ENCODE results near the gene PRR16.
"Not testable (repeated sequence)": the region's sequence is repeated elsewhere in the genome, so short reads cannot be mapped to it uniquely, and the experiment has no call there.

Gene PRR16

GRCh38 chr5:120655828-120656435 is 191.8 kb downstream of the PRR16 start:
- DNase-seq (ENCODE audit: low read depth): no peak

DNA sequence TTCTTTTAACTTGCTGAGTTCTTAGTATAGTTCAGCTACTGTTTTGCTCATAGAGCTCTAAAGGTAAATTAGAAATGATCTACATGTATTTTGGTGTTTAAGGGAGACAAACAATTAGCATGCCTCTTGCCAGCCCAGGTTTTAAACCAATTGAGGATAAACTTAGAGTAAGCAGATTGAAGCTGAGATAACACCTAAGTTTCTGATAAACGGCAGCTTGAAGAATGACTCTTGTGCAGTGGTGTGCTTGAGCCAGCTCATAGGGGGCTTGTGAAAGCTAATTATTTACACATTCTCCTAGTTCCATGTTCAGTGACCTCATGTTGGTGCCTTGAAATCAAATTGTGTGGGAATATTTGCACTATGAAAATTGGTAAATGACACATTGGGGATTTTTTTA is 193.0 kb downstream of the PRR16 start:
- no peak for DNase-seq (ENCODE audit: low read depth)

DNA sequence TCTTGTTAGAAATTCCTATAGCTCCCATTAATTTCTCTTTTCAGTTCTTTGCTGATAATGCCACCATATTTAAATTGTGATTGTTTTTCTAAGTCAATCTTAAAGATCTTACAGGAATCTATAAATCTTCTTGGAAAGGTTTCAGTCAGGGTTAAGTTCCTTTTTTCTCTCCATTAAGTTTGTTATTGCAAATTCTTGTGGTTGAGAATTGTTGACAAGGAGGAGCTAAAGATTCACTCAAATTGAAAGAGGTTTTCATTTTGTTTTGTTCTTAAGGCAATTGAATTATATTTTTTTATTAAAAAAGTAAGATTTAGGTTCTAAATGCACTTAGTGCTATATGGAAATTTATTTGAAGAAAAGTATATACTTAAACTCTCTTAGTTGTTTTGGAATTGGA is 213.4 kb downstream of the PRR16 start:
- no peak for DNase-seq (ENCODE audit: low read depth)

DNA sequence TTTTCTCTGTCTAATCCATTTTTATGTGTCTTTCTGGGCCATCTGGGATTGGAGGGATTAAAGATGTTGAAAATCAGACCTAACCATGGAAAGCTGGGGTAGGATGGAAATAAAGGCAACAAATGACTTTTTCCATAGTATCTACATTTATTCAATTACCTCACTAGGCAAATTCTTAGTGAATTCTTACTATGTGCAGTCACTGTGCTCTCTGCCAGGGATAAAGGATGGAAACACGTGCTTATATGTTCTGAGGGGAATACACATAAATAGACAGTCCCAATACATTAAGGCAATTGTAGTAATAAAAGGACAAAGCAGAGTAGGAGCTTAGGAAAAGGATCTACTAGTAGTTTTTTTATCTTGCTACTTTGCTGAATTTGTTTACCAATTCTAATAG is 214.2 kb downstream of the PRR16 start:
- no peak for DNase-seq (ENCODE audit: low read depth)

GRCh38 chr5:120682851-120683250 is 218.8 kb downstream of the PRR16 start:
- no peak for DNase-seq (ENCODE audit: low read depth)

DNA sequence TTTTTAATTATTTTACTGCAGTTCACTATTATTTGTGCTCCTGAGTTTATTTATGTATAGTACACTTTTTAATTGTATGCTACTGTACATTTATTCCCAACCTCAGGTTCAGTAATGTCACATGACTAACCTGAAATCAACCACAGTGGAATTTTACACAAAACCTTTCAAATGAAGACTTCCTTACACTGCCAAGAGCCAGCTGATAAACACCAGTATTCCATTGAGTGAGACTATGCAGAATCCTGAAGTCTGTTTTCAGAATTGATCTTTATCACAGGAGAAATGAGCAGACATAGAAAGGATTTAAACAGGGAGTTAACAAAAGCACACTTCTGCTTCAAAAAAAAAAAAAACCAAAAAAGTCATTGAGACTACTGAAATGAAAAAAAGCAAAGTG is 219.5 kb downstream of the PRR16 start:
- no peak for DNase-seq (ENCODE audit: low read depth)

DNA sequence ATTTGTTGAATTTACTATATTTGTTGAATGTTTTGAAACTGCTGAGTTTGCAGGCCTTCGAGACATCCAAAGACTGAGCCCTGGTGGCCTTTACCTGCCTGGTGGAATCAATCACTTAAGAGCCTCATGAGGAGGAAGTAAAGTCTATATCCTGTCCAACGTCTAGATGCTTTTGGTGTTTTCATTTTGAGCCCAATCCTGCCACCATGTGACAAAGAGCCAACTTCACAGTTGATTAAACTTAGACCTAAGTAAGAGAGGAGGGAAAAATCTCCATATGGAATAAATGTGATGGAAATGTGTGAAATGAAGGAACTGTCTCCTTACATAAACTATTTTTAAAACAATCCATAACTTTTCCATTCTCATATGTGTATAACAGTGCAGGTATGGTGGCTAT is 220.1 kb downstream of the PRR16 start:
- DNase-seq (ENCODE audit: low read depth): no peak

DNA sequence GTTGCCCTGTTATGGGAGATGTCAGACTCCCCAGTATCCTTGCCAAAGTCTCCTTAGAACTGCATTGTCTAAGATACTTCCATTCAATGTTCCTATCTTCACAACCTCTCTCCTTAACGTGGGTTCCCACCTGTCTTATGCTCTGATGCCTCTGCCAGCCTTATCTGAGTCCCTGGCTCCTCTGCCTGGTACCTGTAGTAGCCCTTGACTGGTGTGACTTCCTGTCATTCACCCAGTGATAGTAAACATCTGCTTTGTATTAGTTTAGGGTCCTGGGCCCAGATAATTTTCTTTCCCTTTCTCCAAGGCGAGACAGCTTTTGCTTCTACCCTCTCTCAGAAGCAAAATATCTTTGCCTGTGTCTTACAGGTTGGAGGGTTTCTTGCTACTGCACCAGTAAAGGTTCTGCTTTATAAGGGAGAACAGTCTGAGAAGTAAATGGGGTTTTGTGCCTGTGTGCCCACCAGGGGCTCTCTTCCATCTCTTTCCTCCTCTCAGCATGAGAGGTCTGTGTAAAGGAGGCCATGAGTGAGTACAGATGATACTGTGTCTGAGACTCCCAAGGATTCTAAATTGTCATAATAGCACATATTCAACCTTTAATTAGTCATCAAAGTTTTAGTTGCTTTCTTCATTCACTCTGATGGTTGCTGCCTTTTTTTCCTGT is 220.8 kb downstream of the PRR16 start:
- no peak for DNase-seq (ENCODE audit: low read depth)

GRCh38 chr5:120690621-120691407 is 226.7 kb downstream of the PRR16 start:
- DNase-seq (ENCODE audit: low read depth): no peak

DNA sequence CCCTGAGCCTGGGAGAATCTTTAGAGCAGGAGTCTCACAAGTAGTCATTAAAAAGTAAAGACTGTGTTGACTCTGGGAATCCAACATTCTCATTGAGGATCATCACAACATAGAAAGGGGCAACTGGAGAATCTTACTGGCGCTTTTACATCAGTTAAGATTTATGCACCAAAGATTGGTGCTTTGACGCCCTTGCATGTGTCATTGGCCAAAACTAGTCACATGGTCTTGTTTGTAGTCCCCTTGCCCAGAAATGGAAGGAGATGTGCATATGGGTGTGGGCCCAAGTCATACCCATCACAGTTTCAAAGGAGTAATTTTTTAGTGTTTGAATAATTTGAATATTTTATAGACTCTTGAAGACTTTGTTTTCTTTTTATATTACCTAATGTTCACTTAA is 228.2 kb downstream of the PRR16 start:
- no peak for DNase-seq (ENCODE audit: low read depth)

DNA sequence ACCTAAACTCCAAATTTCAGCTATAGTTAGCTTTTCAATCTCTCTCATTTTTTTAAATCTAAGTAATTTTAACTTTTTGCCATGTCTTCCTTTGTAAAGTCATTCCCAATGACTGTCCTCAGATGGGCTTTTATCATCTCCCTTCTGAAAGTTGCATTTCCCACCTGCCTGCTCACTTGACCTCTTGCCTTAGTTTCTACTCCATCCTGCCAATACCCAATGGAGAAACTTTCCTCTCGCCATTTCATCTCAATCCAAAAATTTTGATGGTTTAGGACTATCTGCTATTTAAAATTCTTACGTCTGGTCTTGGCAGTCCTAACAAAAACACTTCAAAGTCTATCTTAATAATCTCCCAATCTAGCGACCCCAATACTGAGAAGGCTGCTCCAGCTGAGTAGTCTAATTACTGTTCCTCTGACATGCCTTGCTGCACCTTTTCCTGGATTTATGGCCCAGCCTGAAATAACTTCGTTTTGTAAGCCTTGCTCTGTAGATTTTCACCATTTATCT is 231.3 kb downstream of the PRR16 start:
- no peak for DNase-seq (ENCODE audit: low read depth)

DNA sequence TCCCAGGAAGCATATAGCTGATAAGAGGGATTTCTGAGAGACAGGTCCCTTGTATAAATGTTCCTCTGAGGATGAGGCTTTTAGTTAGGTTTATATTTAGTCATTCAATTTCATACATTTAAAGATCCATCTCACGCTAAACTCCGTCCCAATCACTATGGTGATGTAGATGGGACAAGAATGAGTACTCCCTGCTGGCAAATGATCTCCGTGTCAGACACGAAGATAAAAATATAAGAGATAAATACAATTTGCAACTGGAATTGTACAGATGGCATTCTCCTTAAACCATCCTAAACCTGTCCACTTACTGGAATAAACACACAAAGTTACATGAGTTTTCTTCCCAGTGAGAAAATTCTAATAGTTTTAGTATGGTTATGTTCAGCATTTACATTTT is 233.0 kb downstream of the PRR16 start:
- no peak for DNase-seq (ENCODE audit: low read depth)

DNA sequence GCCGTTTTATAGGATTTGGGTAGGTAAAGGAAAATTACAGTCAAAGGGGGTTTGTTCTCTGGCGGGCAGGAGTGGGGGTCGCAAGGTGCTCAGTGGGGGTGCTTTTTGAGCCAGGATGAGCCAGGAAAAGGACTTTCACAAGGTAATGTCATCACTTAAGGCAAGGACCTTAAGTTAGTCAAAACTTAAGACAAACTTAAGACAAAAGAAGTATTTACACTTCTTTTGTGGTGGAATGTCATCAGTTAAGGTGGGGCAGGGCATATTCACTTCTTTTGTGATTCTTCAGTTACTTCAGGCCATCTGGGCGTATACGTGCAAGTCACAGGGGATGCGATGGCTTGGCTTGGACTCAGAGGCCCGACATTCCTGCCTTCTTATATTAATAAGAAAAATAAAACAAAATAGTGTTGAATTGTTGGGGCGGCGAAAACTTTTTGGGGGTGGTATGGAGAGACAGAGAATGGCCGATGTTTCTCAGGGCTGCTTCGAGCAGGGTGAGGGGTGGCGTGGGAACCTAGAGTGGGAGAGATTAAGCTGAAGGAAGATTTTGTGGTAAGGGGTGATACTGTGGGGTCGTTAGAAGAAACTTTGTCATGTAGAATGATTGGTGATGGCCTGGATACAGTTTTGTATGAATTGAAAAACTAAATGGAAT is 233.7 kb downstream of the PRR16 start:
- not testable (repeated sequence) for DNase-seq (ENCODE audit: low read depth)

- not testable (repeated sequence) for DNase-seq (ENCODE audit: low read depth)
Measured at GRCh38 chr5:120700653-120701052, 236.6 kb downstream of the PRR16 start.

DNA sequence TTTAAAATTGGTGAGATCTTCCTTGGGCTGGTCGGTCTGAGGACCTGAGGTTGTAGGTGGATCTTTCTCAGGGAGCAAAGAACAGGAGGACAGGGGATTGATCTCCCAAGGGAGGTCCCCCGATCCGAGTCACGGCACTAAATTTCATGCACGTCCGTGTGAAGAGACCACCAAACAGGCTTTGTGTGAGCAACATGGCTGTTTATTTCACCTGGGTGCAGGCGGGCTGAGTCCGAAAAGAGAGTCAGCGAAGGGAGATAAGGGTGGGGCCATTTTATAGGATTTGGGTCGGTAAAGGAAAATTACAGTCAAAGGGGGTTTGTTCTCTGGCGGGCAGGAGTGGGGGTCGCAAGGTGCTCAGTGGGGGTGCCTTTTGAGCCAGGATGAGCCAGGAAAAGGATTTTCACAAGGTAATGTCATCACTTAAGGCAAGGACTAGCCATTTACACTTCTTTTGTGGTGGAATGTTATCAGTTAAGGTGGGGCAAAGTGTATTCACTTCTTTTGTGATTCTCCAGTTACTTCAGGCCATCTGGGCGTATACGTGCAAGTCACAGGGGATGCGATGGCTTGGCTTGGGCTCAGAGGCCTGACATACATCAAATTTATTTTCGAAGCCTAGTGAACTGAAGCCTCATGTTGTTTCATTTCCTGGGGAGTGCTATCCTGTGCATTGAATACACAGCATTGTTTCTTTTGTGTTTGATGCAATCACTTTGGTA is 238.9 kb downstream of the PRR16 start:
- DNase-seq (ENCODE audit: low read depth): not testable (repeated sequence)

- DNase-seq (ENCODE audit: low read depth): no peak
Measured at GRCh38 chr5:120703918-120704587, 240.0 kb downstream of the PRR16 start.

- DNase-seq (ENCODE audit: low read depth): no peak
Measured at GRCh38 chr5:120706877-120707276, 242.8 kb downstream of the PRR16 start.

DNA sequence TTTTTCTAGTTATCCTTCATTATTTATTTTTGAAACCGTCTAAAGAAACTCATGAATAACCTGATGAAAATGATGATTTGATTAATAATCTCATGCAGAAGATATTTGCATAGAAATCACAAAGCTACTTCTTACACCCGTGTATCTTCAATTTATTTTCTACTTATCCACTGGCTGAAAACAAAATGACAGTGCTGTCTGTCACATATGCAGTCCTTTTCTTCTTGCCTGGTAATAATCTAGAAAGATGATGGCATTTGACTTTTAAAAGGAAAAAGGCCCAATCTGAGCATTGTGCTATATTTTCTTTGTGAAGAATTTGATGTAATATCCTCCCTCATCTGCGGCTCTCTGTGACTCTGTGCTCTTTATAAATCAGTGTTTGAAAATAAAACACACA is 253.3 kb downstream of the PRR16 start:
- no peak for DNase-seq (ENCODE audit: low read depth)

DNA sequence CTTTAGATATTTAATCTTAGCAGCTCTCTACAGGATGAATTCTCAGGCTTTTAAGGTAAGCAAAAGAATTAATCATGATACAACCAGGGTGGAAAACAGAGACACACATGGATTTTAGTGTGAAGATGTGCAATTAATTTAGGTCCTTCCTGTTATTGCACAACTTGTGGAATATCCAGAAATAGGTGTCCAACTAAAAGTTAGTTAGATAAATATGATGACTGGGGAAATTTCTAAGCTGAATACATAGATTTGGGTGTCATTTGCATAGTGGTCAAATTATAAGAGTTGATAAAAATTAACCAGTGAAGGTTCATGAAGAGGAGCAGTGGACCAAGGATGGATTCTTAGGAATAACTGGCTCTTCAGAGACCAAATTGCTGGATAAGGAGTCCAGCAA is 266.1 kb downstream of the PRR16 start:
- no peak for DNase-seq (ENCODE audit: low read depth)

DNA sequence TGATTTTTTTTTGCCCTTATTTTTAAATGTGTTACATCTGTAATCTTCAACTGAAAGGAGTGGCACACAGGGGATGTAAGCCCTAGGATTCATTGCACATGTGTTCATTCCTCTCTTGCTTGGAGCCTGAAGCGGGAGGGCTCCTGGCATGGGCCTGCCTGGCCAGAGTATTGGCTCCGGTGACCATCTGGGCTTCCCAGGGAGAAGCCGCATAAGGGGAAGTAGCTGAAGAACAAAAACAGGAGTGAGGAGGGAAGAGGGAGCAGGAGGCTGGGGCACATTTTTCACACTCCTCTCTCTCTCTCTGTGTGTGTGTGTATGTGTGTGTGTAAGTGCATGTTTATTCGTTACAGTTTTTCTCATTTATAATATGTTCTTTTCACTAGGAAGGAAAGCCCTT is 269.9 kb downstream of the PRR16 start:
- DNase-seq (ENCODE audit: low read depth): no peak

- no peak for DNase-seq (ENCODE audit: low read depth)
Measured at GRCh38 chr5:120735076-120735475, 271.0 kb downstream of the PRR16 start.
